CD1c-positive myeloid dendritic cell (primary cell): Measurements from ENCODE around the gene CD44.

Experiments used
- DNase-seq: peaks from one replicate; pipeline ENCODE4 v3.0.0-alpha.2; 2016; ENCODE audit errors: extremely low spot score

CD44 gene

GRCh38 chr11:35260342-35260985 is 121.5 kb downstream of the CD44 start:
- no peak for DNase-seq

- DNase-seq = no peak
Measured at GRCh38 chr11:35261197-35261596, 122.2 kb downstream of the CD44 start.

GRCh38 chr11:35262056-35262455 is 123.1 kb downstream of the CD44 start:
- no peak for DNase-seq

- no peak for DNase-seq
Measured at GRCh38 chr11:35262735-35263134, 123.8 kb downstream of the CD44 start.

- no peak for DNase-seq
Measured at GRCh38 chr11:35265755-35266454, 126.9 kb downstream of the CD44 start.

GRCh38 chr11:35267504-35267903 is 128.5 kb downstream of the CD44 start:
- no peak for DNase-seq

GRCh38 chr11:35270342-35270741 is 131.4 kb downstream of the CD44 start:
- no peak for DNase-seq

GRCh38 chr11:35271031-35271430 is 132.1 kb downstream of the CD44 start:
- no peak for DNase-seq

- DNase-seq = peak; percentile 40
Measured at GRCh38 chr11:35272391-35272902, 133.5 kb downstream of the CD44 start.

- no peak for DNase-seq
Measured at GRCh38 chr11:35274909-35275785, 136.2 kb downstream of the CD44 start.

GRCh38 chr11:35275786-35276170 is 136.8 kb downstream of the CD44 start:
- DNase-seq = no peak

GRCh38 chr11:35276396-35277145 is 137.6 kb downstream of the CD44 start:
- DNase-seq = no peak

GRCh38 chr11:35277827-35278226 is 138.9 kb downstream of the CD44 start:
- DNase-seq = no peak

- no peak for DNase-seq
Measured at GRCh38 chr11:35280727-35281126, 141.8 kb downstream of the CD44 start.

- no peak for DNase-seq
Measured at GRCh38 chr11:35281169-35281688, 142.3 kb downstream of the CD44 start.
